ENCODE results near the gene KRT84. TPM values are rescaled to one million over a fixed set of nuclear protein-coding genes. Genes with fewer than 3 reads are reported as not detected.

The KRT84 gene
- total RNA-seq, 1 experiment from 2014 or later: not detected

DNA sequence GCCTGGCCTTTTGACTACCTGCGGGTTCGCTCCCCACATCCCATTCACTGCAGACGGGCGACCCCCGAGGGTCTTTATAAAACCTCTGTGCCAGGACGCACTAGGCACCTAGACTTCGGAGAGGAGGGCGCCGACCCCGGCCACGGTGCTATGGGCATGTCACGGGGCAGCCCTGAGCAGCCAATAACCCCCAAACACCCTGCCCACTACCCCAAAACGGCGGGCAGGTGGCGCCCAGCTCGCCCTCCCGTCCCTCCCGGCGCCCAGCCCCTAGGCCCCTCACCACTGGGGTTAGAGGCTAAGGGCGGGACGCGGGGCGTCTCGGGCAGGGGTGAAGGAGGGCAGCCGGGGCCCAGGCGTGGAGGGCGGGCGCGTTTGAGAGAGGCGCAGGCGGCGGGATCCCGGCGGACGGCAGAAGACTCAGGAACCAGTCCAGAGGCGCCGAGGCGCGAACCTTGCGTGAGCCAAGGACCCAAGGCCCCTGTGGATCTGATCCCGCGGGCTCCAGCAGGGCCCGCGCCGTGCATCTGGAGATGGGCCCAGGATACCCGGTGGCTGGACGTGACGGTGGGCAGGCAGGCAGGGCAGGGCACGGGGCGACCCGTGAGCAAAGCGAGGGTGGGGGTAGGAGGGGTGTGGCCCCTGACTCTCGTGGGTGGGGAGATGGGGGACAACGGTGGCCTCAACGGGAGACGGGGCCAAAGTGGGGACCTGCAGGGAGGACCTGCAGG lies 29.3 kb downstream of the KRT84 start:
- RAD21 ChIA-PET (ENCODE audit: low non-redundant PET in 1 of 2, low total read pairs in 2 of 2, uncharacterized antibody in 2 of 2, unreplicated experiment in 2 of 2): no interaction called here
- ATAC-seq: no peak
- H4K20me1 ChIP-seq (ENCODE audit: insufficient read depth): no peaks in the 10 kb centered on the region
- TF ChIP-seq JUND (IDR thresholded peaks at IDR 0.05) (no peak), YY1 (IDR thresholded peaks at IDR 0.05; ENCODE audit: extremely low read depth, insufficient replicate concordance, low read depth, low read length) (no peak), CEBPB (IDR thresholded peaks at IDR 0.05; ENCODE audit: low read depth) (no peak), ZFX (IDR thresholded peaks at IDR 0.05) (no peak), ELF1 (IDR thresholded peaks at IDR 0.05; ENCODE audit: borderline replicate concordance, low read depth) (no peak), SIN3A (IDR thresholded peaks at IDR 0.05; ENCODE audit: low read depth) (no peak), SP1 (IDR thresholded peaks at IDR 0.05; ENCODE audit: low read depth) (no peak), EGR1 (IDR thresholded peaks at IDR 0.05; ENCODE audit: low read depth) (no peak), TCF7L2 (IDR thresholded peaks at IDR 0.05; ENCODE audit: borderline replicate concordance, extremely low read depth, insufficient read depth, insufficient read length) (no peak), EZH2phosphoT487 (IDR thresholded peaks at IDR 0.05; ENCODE audit: borderline replicate concordance) (no peak), FOSL1 (IDR thresholded peaks at IDR 0.05; ENCODE audit: low read depth) (no peak), POLR2A (IDR thresholded peaks at IDR 0.05; ENCODE audit: borderline replicate concordance, extremely low read depth, insufficient read depth, insufficient read length) (no peak), CBX3 (IDR thresholded peaks at IDR 0.05; ENCODE audit: low read depth) (no peak)
- TF ChIP-seq, protein P1, sequence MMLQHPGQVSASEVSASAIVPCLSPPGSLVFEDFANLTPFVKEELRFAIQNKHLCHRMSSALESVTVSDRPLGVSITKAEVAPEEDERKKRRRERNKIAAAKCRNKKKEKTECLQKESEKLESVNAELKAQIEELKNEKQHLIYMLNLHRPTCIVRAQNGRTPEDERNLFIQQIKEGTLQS (IDR thresholded peaks at IDR 0.05): no peak
- TF ChIP-seq, protein P2, sequence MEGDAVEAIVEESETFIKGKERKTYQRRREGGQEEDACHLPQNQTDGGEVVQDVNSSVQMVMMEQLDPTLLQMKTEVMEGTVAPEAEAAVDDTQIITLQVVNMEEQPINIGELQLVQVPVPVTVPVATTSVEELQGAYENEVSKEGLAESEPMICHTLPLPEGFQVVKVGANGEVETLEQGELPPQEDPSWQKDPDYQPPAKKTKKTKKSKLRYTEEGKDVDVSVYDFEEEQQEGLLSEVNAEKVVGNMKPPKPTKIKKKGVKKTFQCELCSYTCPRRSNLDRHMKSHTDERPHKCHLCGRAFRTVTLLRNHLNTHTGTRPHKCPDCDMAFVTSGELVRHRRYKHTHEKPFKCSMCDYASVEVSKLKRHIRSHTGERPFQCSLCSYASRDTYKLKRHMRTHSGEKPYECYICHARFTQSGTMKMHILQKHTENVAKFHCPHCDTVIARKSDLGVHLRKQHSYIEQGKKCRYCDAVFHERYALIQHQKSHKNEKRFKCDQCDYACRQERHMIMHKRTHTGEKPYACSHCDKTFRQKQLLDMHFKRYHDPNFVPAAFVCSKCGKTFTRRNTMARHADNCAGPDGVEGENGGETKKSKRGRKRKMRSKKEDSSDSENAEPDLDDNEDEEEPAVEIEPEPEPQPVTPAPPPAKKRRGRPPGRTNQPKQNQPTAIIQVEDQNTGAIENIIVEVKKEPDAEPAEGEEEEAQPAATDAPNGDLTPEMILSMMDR (IDR thresholded peaks at IDR 0.05 in 2 of 3, conservative IDR thresholded peaks at IDR 0.05 in 1 of 3; ENCODE audit: borderline replicate concordance in 1 of 3, insufficient read depth in 1 of 3, low read depth in 2 of 3, low read length in 2 of 3): no peak
- TF ChIP-seq, protein P3, sequence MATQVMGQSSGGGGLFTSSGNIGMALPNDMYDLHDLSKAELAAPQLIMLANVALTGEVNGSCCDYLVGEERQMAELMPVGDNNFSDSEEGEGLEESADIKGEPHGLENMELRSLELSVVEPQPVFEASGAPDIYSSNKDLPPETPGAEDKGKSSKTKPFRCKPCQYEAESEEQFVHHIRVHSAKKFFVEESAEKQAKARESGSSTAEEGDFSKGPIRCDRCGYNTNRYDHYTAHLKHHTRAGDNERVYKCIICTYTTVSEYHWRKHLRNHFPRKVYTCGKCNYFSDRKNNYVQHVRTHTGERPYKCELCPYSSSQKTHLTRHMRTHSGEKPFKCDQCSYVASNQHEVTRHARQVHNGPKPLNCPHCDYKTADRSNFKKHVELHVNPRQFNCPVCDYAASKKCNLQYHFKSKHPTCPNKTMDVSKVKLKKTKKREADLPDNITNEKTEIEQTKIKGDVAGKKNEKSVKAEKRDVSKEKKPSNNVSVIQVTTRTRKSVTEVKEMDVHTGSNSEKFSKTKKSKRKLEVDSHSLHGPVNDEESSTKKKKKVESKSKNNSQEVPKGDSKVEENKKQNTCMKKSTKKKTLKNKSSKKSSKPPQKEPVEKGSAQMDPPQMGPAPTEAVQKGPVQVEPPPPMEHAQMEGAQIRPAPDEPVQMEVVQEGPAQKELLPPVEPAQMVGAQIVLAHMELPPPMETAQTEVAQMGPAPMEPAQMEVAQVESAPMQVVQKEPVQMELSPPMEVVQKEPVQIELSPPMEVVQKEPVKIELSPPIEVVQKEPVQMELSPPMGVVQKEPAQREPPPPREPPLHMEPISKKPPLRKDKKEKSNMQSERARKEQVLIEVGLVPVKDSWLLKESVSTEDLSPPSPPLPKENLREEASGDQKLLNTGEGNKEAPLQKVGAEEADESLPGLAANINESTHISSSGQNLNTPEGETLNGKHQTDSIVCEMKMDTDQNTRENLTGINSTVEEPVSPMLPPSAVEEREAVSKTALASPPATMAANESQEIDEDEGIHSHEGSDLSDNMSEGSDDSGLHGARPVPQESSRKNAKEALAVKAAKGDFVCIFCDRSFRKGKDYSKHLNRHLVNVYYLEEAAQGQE (IDR thresholded peaks at IDR 0.05; ENCODE audit: low read depth): no peak
- TF ChIP-seq, protein P4, sequence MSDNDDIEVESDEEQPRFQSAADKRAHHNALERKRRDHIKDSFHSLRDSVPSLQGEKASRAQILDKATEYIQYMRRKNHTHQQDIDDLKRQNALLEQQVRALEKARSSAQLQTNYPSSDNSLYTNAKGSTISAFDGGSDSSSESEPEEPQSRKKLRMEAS (IDR thresholded peaks at IDR 0.05): no peak
- no peak overlapping the region for H3K4me2 ChIP-seq (ENCODE audit: low read length)
- H3K4me1 ChIP-seq (ENCODE audit: control insufficient read depth in 1 of 2, insufficient read depth in 2 of 2, low read length in 2 of 2): no peaks in the 10 kb centered on the region; a peak in 1 of 4 replicates
- H3K79me2 ChIP-seq (ENCODE audit: insufficient read depth, low read length): no peaks in the 10 kb centered on the region
- H3K36me3 ChIP-seq (ENCODE audit: control insufficient read depth in 1 of 2, insufficient read depth in 2 of 2, low read length in 2 of 2): no peaks in the 10 kb centered on the region
- no peak for DNase-seq (ENCODE audit: low read depth, low spot score)
- BruUV-seq (replicated peaks): no TSS peak
- H3K27me3 ChIP-seq (ENCODE audit: insufficient read depth, low read length): no peaks in the 10 kb centered on the region; the same call in 1 of the 2 replicates
- no peak overlapping the region for H3K9ac ChIP-seq (ENCODE audit: low read length)
- CTCF ChIA-PET: no interaction called here
- H2AFZ ChIP-seq (ENCODE audit: low read depth, low read length, poor library complexity, severe bottlenecking): no peak overlapping the region
- POLR2A ChIA-PET: no interaction called here
- H3K9me2 ChIP-seq (ENCODE audit: insufficient read depth): no peaks in the 10 kb centered on the region
- H3K27ac ChIP-seq (ENCODE audit: low read depth, low read length): no peak overlapping the region
- no peak overlapping the region for H3K4me3 ChIP-seq (replicated peaks in 1 of 2; ENCODE audit: low read depth in 1 of 2, low read length in 2 of 2)
- intact Hi-C loops (cut with micrococcal nuclease): no loop called here
- no peaks in the 10 kb centered on the region for H3K9me3 ChIP-seq (ENCODE audit: control insufficient read depth in 1 of 2, insufficient read depth in 1 of 2, low read depth in 1 of 2, low read length in 2 of 2)

All from HCT116 (cell line).